A549 (cell line): ENCODE data around the gene CCL17.

ENCODE experiments used
- EP300 ChIP-seq, 2 experiments: fragments of >200 bp; sonication (Bioruptor Twin); formaldehyde crosslinking; IDR thresholded peaks; 2 replicates in 1 of 2; 3 replicates in 1 of 2; pipeline ENCODE4 v1.6.1; 2016 to 2017
- POLR2A ChIP-seq: IDR thresholded peaks from 2 replicates; pipeline ENCODE4 v1.6.1; 2012; ENCODE audit warnings: mild to moderate bottlenecking, low read length
- RCOR1 ChIP-seq: fragments of 150-350 bp; IDR thresholded peaks from 2 replicates; pipeline ENCODE4 v1.6.1; 2014; ENCODE audit warnings: antibody characterized with exemption, low read length, low read depth
- REST ChIP-seq: fragments of 200-600 bp; sonication (generic); IDR thresholded peaks from 2 replicates; pipeline ENCODE4 v1.6.1; 2016; ENCODE audit warnings: antibody characterized with exemption, mild to moderate bottlenecking, moderate library complexity

- no peak for TF ChIP-seq REST
- no peak for TF ChIP-seq EP300 (IDR thresholded peaks at IDR 0.05)
- no peak for TF ChIP-seq POLR2A
- no peak for TF ChIP-seq RCOR1
Observed at GRCh38 chr16:57406881-57407280, 2.3 kb downstream of the CCL17 start.
